Measurements from ENCODE around the gene ZC3H11A. TPM values are rescaled to one million over a fixed set of nuclear protein-coding genes. Genes with fewer than 3 reads are reported as not detected.
"Not testable (repeated sequence)": the region's sequence is repeated elsewhere in the genome, so short reads cannot be mapped to it uniquely, and the experiment has no call there.

Gene ZC3H11A
- total RNA-seq, 1 donor from 2014 or later = 50.1 TPM

DNA sequence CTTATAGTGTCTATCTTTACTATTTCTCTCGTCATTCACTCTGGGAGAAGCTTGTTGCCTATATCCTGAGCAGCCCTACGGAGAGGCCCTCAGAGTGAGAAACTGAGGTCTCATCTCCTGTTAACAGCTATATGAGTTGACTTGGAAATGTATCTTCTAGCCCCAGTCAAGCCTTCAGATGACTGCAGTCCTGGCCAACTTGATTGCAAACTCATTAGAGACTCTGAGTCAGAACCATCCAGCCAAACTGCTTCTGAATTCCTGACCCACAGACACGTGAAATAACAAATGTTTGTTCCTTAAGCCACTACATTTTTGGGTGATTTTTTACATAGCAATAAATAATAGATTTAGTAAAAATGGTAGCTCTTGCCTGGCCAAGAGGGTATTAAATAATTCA, 3.9 kb upstream of the ZC3H11A start:
- Histone ChIP-seq H3K36me3 (no peaks in the 10 kb centered on the region), H3K27me3 (ENCODE audit: low read depth) (no peaks in the 10 kb centered on the region), H3K4me1 (peaks cover 8% of the 10 kb centered on the region), H3K9me3 (replicated peaks) (no peaks in the 10 kb centered on the region), H3K27ac (replicated peaks) (no peak overlapping the region), H3K4me3 (no peak overlapping the region)
- TF ChIP-seq, protein P1, sequence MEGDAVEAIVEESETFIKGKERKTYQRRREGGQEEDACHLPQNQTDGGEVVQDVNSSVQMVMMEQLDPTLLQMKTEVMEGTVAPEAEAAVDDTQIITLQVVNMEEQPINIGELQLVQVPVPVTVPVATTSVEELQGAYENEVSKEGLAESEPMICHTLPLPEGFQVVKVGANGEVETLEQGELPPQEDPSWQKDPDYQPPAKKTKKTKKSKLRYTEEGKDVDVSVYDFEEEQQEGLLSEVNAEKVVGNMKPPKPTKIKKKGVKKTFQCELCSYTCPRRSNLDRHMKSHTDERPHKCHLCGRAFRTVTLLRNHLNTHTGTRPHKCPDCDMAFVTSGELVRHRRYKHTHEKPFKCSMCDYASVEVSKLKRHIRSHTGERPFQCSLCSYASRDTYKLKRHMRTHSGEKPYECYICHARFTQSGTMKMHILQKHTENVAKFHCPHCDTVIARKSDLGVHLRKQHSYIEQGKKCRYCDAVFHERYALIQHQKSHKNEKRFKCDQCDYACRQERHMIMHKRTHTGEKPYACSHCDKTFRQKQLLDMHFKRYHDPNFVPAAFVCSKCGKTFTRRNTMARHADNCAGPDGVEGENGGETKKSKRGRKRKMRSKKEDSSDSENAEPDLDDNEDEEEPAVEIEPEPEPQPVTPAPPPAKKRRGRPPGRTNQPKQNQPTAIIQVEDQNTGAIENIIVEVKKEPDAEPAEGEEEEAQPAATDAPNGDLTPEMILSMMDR (IDR thresholded peaks at IDR 0.05; ENCODE audit: borderline replicate concordance) = no peak
- no peak for DNase-seq
- intact Hi-C loops (cut with micrococcal nuclease) = no loop called here

DNA sequence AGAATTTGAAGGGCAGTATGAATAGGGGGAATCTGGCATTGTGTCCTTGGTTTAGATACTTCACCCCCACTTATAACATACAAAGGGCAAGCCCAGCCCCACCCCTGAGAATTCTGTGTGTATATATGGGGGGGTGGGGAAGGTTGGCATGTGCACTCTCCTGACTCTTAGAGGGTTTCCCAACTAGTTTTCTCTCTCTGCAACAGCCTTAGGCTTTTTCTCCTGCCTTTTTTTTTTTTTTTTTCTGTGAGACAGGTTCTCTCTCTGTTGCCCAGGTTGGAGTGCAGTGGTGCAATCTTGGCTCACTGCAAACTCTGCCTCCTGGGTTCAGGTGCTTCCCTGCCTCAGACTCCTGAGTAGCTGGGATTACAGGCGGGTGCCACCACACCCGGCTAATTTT, 2.9 kb upstream of the ZC3H11A start:
- Histone ChIP-seq H3K27me3 (ENCODE audit: low read depth) (no peaks in the 10 kb centered on the region), H3K27ac (replicated peaks) (no peak overlapping the region), H3K36me3 (no peaks in the 10 kb centered on the region), H3K9me3 (replicated peaks) (no peaks in the 10 kb centered on the region), H3K4me1 (peaks cover 18% of the 10 kb centered on the region), H3K4me3 (no peak overlapping the region)
- no peak for DNase-seq
- intact Hi-C loops (cut with micrococcal nuclease) = no loop called here
- TF ChIP-seq, protein P1 (IDR thresholded peaks at IDR 0.05; ENCODE audit: borderline replicate concordance) = no peak

DNA sequence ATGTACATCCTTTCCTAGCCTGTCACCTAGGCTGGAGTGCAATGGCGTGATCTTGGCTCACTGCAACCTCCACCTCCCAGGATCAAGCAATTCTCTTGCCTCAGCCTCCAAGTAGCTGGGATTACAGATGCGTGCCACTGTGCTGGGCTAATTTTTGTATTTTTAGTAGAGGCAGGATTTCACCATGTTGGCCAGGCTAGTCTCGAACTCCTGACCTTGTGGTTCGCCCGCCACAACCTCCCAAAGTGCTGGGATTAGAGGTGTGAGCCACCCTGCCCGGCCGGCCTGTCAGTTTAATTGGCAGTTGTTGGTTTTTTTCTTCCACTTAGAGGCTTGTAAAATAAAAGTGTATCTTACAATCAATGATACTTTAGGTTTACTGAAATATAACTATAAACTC, 1.9 kb upstream of the ZC3H11A start:
- H3K4me1 ChIP-seq = peaks cover 29% of the 10 kb centered on the region
- H3K9me3 ChIP-seq (replicated peaks); H3K27ac ChIP-seq (replicated peaks); H3K27me3 ChIP-seq (ENCODE audit: low read depth); H3K4me3 ChIP-seq; H3K36me3 ChIP-seq; DNase-seq; intact Hi-C loops (cut with micrococcal nuclease): not testable (repeated sequence)

DNA sequence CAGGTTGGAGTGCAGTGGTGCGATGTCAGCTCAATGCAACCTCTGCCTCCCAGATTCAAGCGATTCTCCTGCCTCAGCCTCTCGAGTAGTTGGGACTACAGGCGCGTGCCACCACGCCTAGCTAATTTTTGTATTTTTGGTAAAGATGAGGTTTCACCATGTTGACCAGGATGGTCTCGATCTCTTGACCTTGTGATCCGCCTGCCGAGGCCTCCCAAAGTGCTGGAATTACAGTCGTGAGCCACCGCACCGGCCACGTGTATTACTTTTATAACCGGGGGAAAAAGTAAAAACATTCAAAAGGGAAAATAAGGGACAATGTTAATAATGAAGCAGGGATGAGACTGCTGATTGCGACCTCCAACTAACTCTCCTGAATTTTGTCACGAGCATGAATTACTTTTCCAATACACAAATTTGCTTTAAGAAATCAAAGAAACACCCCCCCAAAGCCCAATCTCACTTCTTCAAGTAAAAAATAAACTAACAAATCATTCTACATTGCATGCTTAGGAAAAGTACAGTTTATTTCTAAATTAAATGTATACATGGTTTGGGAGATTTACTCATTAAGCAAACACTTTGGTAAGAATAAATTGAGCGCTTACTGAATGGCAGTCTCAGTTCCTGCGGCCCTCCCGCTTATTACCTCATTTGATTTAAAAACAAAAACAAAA, 521 bp upstream of the ZC3H11A start:
- intact Hi-C loops (cut with micrococcal nuclease) = no loop called here
- peak overlapping the region; percentile 96 for H3K27ac ChIP-seq (replicated peaks)
- H3K4me1 ChIP-seq = peaks cover 42% of the 10 kb centered on the region
- no peak for DNase-seq
- TF ChIP-seq, protein P1 (IDR thresholded peaks at IDR 0.05; ENCODE audit: borderline replicate concordance) = no peak
- H3K9me3 ChIP-seq (replicated peaks) = no peaks in the 10 kb centered on the region
- H3K27me3 ChIP-seq (ENCODE audit: low read depth) = no peaks in the 10 kb centered on the region
- H3K4me3 ChIP-seq = peak overlapping the region; percentile 77
- H3K36me3 ChIP-seq = peaks cover 4% of the 10 kb centered on the region

DNA sequence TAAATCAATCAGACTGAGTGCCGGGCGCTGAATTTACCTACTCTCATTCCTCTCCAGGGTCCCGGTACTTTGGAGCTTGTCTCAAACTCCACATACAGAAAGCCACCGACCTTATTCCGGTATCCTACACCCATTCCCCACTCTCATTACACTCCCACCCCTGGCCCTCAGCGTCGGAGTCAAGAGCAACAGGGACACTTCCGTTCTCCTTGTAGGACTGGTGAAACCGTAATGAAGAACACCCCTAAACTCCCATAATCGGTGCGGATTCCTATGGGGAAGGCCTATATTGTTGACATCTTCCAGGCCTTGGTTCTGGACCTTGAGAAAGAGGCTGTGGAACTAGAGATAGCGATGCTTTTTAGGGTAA, 798 bp downstream of the ZC3H11A start:
- Histone ChIP-seq H3K36me3 (peaks cover 4% of the 10 kb centered on the region), H3K4me1 (peaks cover 55% of the 10 kb centered on the region), H3K27ac (replicated peaks) (peak overlapping the region; percentile 96), H3K9me3 (replicated peaks) (no peaks in the 10 kb centered on the region), H3K27me3 (ENCODE audit: low read depth) (no peaks in the 10 kb centered on the region), H3K4me3 (peak overlapping the region; percentile 77)
- no peak for DNase-seq
- intact Hi-C loops (cut with micrococcal nuclease) = no loop called here
- TF ChIP-seq, protein P1 (IDR thresholded peaks at IDR 0.05; ENCODE audit: borderline replicate concordance) = no peak

DNA sequence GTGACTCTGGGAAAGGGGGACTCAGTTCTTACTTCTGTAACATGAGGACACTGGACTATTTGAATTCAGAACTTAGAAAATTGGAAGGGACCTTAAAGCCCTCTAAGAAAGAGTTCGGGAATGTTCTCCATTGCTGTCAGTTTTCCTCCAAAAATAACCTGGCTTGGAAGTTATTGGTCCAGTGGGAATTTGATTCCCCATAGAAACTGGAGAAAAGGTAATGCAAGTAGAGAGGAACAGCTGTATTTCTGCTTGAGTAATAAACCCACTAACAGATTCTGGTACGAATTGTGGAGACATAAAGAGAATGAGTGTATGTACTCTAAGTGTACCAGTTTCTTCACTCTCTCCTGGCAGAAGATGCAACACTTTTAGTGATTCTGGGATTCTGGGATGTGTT, 1.8 kb downstream of the ZC3H11A start:
- Histone ChIP-seq H3K9me3 (replicated peaks) (no peaks in the 10 kb centered on the region), H3K4me1 (peaks cover 65% of the 10 kb centered on the region), H3K27ac (replicated peaks) (peak overlapping the region; percentile 96), H3K36me3 (peaks cover 4% of the 10 kb centered on the region), H3K4me3 (peak overlapping the region; percentile 77), H3K27me3 (ENCODE audit: low read depth) (no peaks in the 10 kb centered on the region)
- TF ChIP-seq, protein P1 (IDR thresholded peaks at IDR 0.05; ENCODE audit: borderline replicate concordance) = no peak
- intact Hi-C loops (cut with micrococcal nuclease) = no loop called here
- no peak for DNase-seq
